CD14-positive monocyte (primary cell): ENCODE data around the gene FAM120B. TPM values are rescaled to one million over a fixed set of nuclear protein-coding genes. Genes with fewer than 3 reads are reported as not detected.

Experiments used
- DNase-seq, 3 donors: peaks; one replicate each; pipeline ENCODE4 v3.0.0-alpha.2; 2011 to 2022
- H2AFZ ChIP-seq: 2 replicates; pipeline ENCODE4 v1.6.0; 2012; ENCODE audit warnings: mild to moderate bottlenecking, low read depth, low read length, inconsistent platforms; ENCODE audit not compliant: insufficient read depth, poor library complexity, severe bottlenecking
- H3K27ac ChIP-seq, 2 donors: 1 replicate in 1 of 2; 2 replicates in 1 of 2; pipeline ENCODE4 v1.5.1; 2012 to 2013; ENCODE audit warnings: low read length in 2 of 2, control low read depth in 1 of 2, inconsistent platforms in 1 of 2, low read depth in 1 of 2, mild to moderate bottlenecking in 1 of 2
- H3K27me3 ChIP-seq, 2 donors: one replicate each; pipeline versions ENCODE4 v1.6.0 to v1.6.1; 2011 to 2013; ENCODE audit warnings: low read length in 2 of 2; ENCODE audit not compliant: control insufficient read depth in 2 of 2, insufficient read depth in 2 of 2
- H3K36me3 ChIP-seq, 2 donors: replicated peaks in 1 of 2; 1 replicate in 1 of 2; 2 replicates in 1 of 2; pipeline versions ENCODE4 v1.5.1 to v1.6.1; 2012 to 2013; ENCODE audit warnings: low read length in 2 of 2, control low read depth in 1 of 2, inconsistent platforms in 1 of 2, mild to moderate bottlenecking in 1 of 2; ENCODE audit not compliant: insufficient read depth in 2 of 2, control insufficient read depth in 1 of 2
- H3K4me1 ChIP-seq, 2 donors: 1 replicate in 1 of 2; 2 replicates in 1 of 2; pipeline versions ENCODE4 v1.5.1 to v1.6.1; 2012 to 2013; ENCODE audit warnings: low read length in 2 of 2, control low read depth in 1 of 2, inconsistent platforms in 1 of 2, mild to moderate bottlenecking in 1 of 2, moderate library complexity in 1 of 2; ENCODE audit not compliant: insufficient read depth in 2 of 2, control insufficient read depth in 1 of 2
- H3K4me2 ChIP-seq: replicated peaks from 2 replicates; pipeline ENCODE3; 2012; ENCODE audit warnings: low read length, moderate library complexity, mild to moderate bottlenecking; ENCODE audit not compliant: poor library complexity, severe bottlenecking; ENCODE audit errors: extremely low read depth
- H3K4me3 ChIP-seq, 3 experiments: fragments of 200-600 bp in 1 of 3; sonication (generic) in 1 of 3; replicated peaks in 1 of 3; 1 replicate in 2 of 3; 2 replicates in 1 of 3; pipeline ENCODE4 v1.5.1; 2011 to 2013; ENCODE audit warnings: low read length in 3 of 3, mild to moderate bottlenecking in 3 of 3, control low read depth in 2 of 3, low read depth in 2 of 3, inconsistent platforms in 1 of 3, moderate library complexity in 1 of 3
- H3K79me2 ChIP-seq: 2 replicates; pipeline ENCODE4 v1.6.0; 2012; ENCODE audit warnings: mild to moderate bottlenecking, control low read depth, inconsistent platforms, low read length, moderate library complexity; ENCODE audit not compliant: insufficient read depth
- H3K9ac ChIP-seq: 2 replicates; pipeline ENCODE4 v1.6.0; 2017; ENCODE audit warnings: low read length, mild to moderate bottlenecking; ENCODE audit not compliant: insufficient read depth, poor library complexity, severe bottlenecking
- H3K9me3 ChIP-seq, 2 donors: replicated peaks in 1 of 2; 1 replicate in 1 of 2; 2 replicates in 1 of 2; pipeline versions ENCODE4 v1.5.1 to v1.6.1; 2012 to 2013; ENCODE audit warnings: low read length in 2 of 2, control low read depth in 1 of 2; ENCODE audit not compliant: control insufficient read depth in 1 of 2, insufficient read depth in 1 of 2
- H4K20me1 ChIP-seq: 2 replicates; pipeline ENCODE4 v1.6.0; 2012; ENCODE audit warnings: mild to moderate bottlenecking, low read length, control low read depth, moderate library complexity; ENCODE audit not compliant: insufficient read depth
- H3K27ac Mint-ChIP-seq, 7 donors: one replicate each; pipeline ENCODE4 v1.8.0; 2020; ENCODE audit warnings: mild to moderate bottlenecking in 7 of 7, mixed read lengths in 7 of 7, moderate library complexity in 6 of 7, inconsistent platforms in 2 of 7
- H3K27me3 Mint-ChIP-seq, 3 donors: one replicate each; pipeline ENCODE4 v1.8.0; 2021 to 2022; ENCODE audit warnings: low read depth in 3 of 3, mild to moderate bottlenecking in 3 of 3, mixed read lengths in 3 of 3, moderate library complexity in 3 of 3, inconsistent platforms in 1 of 3
- H3K36me3 Mint-ChIP-seq, 2 donors: one replicate each; pipeline ENCODE4 v1.8.0; 2020; ENCODE audit warnings: mixed read lengths in 2 of 2, inconsistent platforms in 1 of 2, mild to moderate bottlenecking in 1 of 2
- H3K4me1 Mint-ChIP-seq: one replicate; pipeline ENCODE4 v1.8.0; 2020; ENCODE audit warnings: mild to moderate bottlenecking, mixed read lengths
- H3K4me3 Mint-ChIP-seq, 2 donors: one replicate each; pipeline ENCODE4 v1.8.0; 2020; ENCODE audit warnings: mild to moderate bottlenecking in 2 of 2, mixed read lengths in 2 of 2, moderate library complexity in 1 of 2
- H3K9me3 Mint-ChIP-seq, 7 donors: one replicate each; pipeline ENCODE4 v1.8.0; 2020 to 2022; ENCODE audit warnings: mixed read lengths in 7 of 7, mild to moderate bottlenecking in 6 of 7, moderate library complexity in 6 of 7, inconsistent platforms in 2 of 7
- CTCF ChIP-seq: fragments of 200-600 bp; IDR thresholded peaks from one replicate; pipeline ENCODE4 v1.8.0; 2022; ENCODE audit warnings: antibody characterized with exemption, mild to moderate bottlenecking
- WGBS: methylation state at CpG from one replicate; pipeline ENCODE4 v1.1.5; 2013; ENCODE audit warnings: missing lambda C conversion rate; ENCODE audit not compliant: insufficient coverage; 5-methylcytosine and 5-hydroxymethylcytosine counted together
- intact Hi-C, 2 donors: fragments of 100-400 bp; cut with micrococcal nuclease; formaldehyde crosslinking; loops; one replicate each; pipeline versions ENCODE4 v1.15.0 to v1.15.1; 2023
- polyA plus RNA-seq, 3 donors: library from polyadenylated mRNA; depleted of rRNA in 1 of 3; unstranded in 2 of 3; stranded (reverse) in 1 of 3; fragments of 300-500 nt in 2 of 3; fragments of >200 nt in 1 of 3; fragmentation: Illumina TruSeq in 2 of 3; gene quantifications; 1 replicate in 2 of 3; 2 replicates in 1 of 3; pipeline ENCODE4 v1.2.3, GENCODE V29; 2012 to 2021

FAM120B gene
- polyA plus RNA-seq, 3 donors, result 10.6 to 20.2 (median 11.2) TPM

DNA sequence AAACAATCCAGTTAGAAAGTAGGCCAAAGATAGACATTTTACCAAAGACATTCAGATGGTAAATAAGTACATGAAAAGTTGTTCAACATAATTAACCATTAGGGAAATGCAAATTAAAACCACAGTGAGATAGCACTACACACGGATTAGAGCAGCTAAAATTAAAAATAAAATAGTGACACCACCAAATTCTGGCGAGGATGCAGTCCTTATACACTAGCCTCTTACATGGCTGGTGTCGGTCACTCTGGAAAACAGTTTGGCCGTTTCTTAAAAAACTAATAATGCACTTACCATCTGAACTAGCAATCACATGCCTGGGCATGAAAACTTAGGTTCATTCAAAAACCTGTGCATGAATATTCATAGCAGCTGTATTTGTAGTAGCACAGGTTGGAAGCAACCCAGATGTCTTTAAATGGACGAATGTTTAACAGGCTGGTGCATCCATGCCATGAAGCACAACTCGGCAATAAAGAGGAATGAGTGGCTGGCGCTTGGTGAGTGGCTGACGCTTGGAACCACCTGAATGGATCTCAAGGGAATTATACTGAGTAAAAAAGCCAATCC is 77.0 kb downstream of the FAM120B start:
- no peaks in the 10 kb centered on the region for H3K79me2 ChIP-seq
- no peaks in the 10 kb centered on the region for H3K27me3 ChIP-seq
- DNase-seq, result no peak
- H3K27ac ChIP-seq, result no peak overlapping the region
- Mint-ChIP-seq H3K36me3 (peaks cover 42 to 55% of the 10 kb centered on the region in 2 donors), H3K4me3 (no peak overlapping the region), H3K4me1 (peaks cover 20% of the 10 kb centered on the region), H3K9me3 (no peaks in the 10 kb centered on the region), H3K27me3 (peaks cover 0 to 2% (median 0%) of the 10 kb centered on the region in 3 donors), H3K27ac (no peak overlapping the region)
- no peak for TF ChIP-seq CTCF
- no peak overlapping the region for H3K4me2 ChIP-seq
- H3K36me3 ChIP-seq, result peaks cover 12 to 34% of the 10 kb centered on the region in 2 donors
- no peak overlapping the region for H2AFZ ChIP-seq
- no peak overlapping the region for H3K4me3 ChIP-seq
- whole genome bisulfite sequencing, result 100% methylated on average over 4 of the region's 8 CpGs
- H4K20me1 ChIP-seq, result no peaks in the 10 kb centered on the region
- intact Hi-C loops, result no loop called here
- H3K9me3 ChIP-seq, result no peaks in the 10 kb centered on the region
- no peak overlapping the region for H3K9ac ChIP-seq
- H3K4me1 ChIP-seq, result peaks cover 0 to 9% of the 10 kb centered on the region in 2 donors

- peaks cover 54 to 66% of the 10 kb centered on the region in 2 donors for H3K36me3 Mint-ChIP-seq
- no peak overlapping the region for H3K4me3 Mint-ChIP-seq
- intact Hi-C loops, result no loop called here
- no peak overlapping the region for H3K4me3 ChIP-seq
- DNase-seq, result no peak
- H3K27ac ChIP-seq, result no peak overlapping the region
- no peaks in the 10 kb centered on the region for H3K9me3 ChIP-seq
- no peaks in the 10 kb centered on the region for H3K27me3 ChIP-seq
- H2AFZ ChIP-seq, result no peak overlapping the region
- H3K4me2 ChIP-seq, result no peak overlapping the region
- H3K9me3 Mint-ChIP-seq, result no peaks in the 10 kb centered on the region
- TF ChIP-seq CTCF, result no peak
- H3K27ac Mint-ChIP-seq, result no peak overlapping the region
- no peaks in the 10 kb centered on the region for H3K79me2 ChIP-seq
- H3K27me3 Mint-ChIP-seq, result peaks cover 0 to 2% (median 0%) of the 10 kb centered on the region in 3 donors
- WGBS, result 96% methylated on average over 2 of the region's 5 CpGs
- H3K36me3 ChIP-seq, result peaks cover 30 to 54% of the 10 kb centered on the region in 2 donors
- no peaks in the 10 kb centered on the region for H4K20me1 ChIP-seq
- peaks cover 0 to 7% of the 10 kb centered on the region in 2 donors for H3K4me1 ChIP-seq
- H3K9ac ChIP-seq, result no peak overlapping the region
- peaks cover 13% of the 10 kb centered on the region for H3K4me1 Mint-ChIP-seq
Measured at GRCh38 chr6:170385506-170385905, 78.9 kb downstream of the FAM120B start.
